Epithelial cell of proximal tubule (primary cell): Measurements from ENCODE around the gene SLC35F6. TPM values are rescaled to one million over a fixed set of nuclear protein-coding genes. Genes with fewer than 3 reads are reported as not detected.

Experiments used
- DNase-seq: peaks from one replicate; pipeline ENCODE4 v3.0.0-alpha.2; 2011; ENCODE audit warnings: low read depth
- H3K4me3 ChIP-seq: 2 replicates; pipeline ENCODE4 v1.5.1; 2011; ENCODE audit warnings: low read depth, mild to moderate bottlenecking, low read length
- total RNA-seq: library from RNA; depleted of rRNA; stranded (reverse); fragments of >200 nt; gene quantifications from 2 replicates; pipeline ENCODE4 v1.2.3, GENCODE V29; 2015
- TF ChIP-seq, protein P1 (sequence below): conservative IDR thresholded peaks from 2 replicates; pipeline ENCODE4 v1.5.1; 2012; ENCODE audit warnings: low read depth, mild to moderate bottlenecking, low read length

Gene SLC35F6
- total RNA-seq, 1 donor from 2014 or later, result 27.2 TPM

- H3K4me3 ChIP-seq, result no peak overlapping the region
- TF ChIP-seq, protein P1, sequence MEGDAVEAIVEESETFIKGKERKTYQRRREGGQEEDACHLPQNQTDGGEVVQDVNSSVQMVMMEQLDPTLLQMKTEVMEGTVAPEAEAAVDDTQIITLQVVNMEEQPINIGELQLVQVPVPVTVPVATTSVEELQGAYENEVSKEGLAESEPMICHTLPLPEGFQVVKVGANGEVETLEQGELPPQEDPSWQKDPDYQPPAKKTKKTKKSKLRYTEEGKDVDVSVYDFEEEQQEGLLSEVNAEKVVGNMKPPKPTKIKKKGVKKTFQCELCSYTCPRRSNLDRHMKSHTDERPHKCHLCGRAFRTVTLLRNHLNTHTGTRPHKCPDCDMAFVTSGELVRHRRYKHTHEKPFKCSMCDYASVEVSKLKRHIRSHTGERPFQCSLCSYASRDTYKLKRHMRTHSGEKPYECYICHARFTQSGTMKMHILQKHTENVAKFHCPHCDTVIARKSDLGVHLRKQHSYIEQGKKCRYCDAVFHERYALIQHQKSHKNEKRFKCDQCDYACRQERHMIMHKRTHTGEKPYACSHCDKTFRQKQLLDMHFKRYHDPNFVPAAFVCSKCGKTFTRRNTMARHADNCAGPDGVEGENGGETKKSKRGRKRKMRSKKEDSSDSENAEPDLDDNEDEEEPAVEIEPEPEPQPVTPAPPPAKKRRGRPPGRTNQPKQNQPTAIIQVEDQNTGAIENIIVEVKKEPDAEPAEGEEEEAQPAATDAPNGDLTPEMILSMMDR, result no peak
- no peak for DNase-seq
Observed at GRCh38 chr2:26724784-26725520, 39.1 kb upstream of the SLC35F6 start.

- TF ChIP-seq, protein P1, result no peak
- no peak for DNase-seq
- H3K4me3 ChIP-seq, result no peak overlapping the region
Observed at GRCh38 chr2:26725521-26725820, 38.6 kb upstream of the SLC35F6 start.

GRCh38 chr2:26726228-26726627 lies 37.9 kb upstream of the SLC35F6 start:
- no peak overlapping the region for H3K4me3 ChIP-seq
- TF ChIP-seq, protein P1, result no peak
- DNase-seq, result no peak

DNA sequence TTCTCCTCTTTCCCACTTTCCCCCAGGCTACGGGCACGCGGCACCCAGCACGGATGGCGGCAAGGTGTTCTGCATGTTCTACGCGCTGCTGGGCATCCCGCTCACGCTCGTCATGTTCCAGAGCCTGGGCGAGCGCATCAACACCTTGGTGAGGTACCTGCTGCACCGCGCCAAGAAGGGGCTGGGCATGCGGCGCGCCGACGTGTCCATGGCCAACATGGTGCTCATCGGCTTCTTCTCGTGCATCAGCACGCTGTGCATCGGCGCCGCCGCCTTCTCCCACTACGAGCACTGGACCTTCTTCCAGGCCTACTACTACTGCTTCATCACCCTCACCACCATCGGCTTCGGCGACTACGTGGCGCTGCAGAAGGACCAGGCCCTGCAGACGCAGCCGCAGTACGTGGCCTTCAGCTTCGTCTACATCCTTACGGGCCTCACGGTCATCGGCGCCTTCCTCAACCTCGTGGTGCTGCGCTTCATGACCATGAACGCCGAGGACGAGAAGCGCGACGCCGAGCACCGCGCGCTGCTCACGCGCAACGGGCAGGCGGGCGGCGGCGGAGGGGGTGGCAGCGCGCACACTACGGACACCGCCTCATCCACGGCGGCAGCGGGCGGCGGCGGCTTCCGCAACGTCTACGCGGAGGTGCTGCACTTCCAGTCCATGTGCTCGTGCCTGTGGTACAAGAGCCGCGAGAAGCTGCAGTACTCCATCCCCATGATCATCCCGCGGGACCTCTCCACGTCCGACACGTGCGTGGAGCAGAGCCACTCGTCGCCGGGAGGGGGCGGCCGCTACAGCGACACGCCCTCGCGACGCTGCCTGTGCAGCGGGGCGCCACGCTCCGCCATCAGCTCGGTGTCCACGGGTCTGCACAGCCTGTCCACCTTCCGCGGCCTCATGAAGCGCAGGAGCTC lies 36.2 kb upstream of the SLC35F6 start:
- TF ChIP-seq, protein P1, result no peak
- no peak overlapping the region for H3K4me3 ChIP-seq

GRCh38 chr2:26729311-26729710 lies 34.8 kb upstream of the SLC35F6 start:
- DNase-seq, result no peak
- TF ChIP-seq, protein P1, result no peak
- H3K4me3 ChIP-seq, result no peak overlapping the region

More for the DNA sequence above, 36.2 kb upstream of the SLC35F6 start:
- DNase-seq, result no peak

- TF ChIP-seq, protein P1, result no peak
- DNase-seq, result no peak
- H3K4me3 ChIP-seq, result no peak overlapping the region
Observed at GRCh38 chr2:26730549-26731344, 33.3 kb upstream of the SLC35F6 start.
